Measurements from ENCODE around the gene PIK3R1. TPM values are rescaled to one million over a fixed set of nuclear protein-coding genes. Genes with fewer than 3 reads are reported as not detected.

Gene PIK3R1
- total RNA-seq, 1 experiment from 2014 or later = 18.9 TPM

DNA sequence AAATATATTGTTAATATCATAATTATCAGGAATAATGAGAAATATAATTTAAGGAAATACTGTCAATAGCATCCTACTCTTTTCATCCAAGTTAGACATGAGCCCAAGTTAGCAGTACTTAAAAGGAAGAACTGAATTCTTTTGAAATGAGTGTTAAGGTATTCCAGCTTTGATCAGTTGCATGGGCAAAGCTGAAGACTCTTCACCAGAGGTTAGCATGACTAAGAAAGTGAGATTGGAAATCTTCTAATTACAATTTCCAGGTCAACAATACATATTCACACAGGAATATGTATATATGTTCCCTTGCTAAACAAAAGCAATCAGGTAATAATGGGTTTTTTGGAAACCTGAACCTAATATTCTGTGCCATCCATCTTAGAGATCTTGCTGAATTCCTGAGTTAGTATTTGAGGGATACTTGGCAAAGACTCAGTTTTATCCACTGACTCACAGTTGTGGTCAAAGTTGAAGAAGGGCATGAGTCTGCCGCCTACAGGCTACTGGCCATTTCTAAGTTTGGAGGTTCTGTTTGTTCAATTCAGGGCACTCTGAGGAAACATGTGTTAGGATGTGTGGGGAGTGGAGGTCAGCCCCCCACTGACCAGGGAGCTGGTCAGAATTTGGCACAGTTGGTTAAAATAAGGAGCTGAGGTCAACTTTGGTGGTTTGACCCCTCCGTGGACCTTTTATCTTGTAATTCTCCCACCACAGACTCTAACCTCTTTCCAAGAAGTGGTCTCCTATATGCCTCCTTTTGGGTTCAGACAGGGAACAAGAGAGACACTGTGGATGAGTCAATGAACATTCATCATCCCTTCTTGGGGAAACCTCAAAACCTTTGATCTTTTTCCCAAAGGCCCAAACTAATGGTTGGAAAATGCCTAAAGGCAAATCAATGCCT lies 118.3 kb downstream of the PIK3R1 start:
- DNase-seq (ENCODE audit: low spot score) = no peak
- in situ Hi-C loops (cut with HindIII; ENCODE audit: low sequenced_read_pairs) = no loop called here

DNA sequence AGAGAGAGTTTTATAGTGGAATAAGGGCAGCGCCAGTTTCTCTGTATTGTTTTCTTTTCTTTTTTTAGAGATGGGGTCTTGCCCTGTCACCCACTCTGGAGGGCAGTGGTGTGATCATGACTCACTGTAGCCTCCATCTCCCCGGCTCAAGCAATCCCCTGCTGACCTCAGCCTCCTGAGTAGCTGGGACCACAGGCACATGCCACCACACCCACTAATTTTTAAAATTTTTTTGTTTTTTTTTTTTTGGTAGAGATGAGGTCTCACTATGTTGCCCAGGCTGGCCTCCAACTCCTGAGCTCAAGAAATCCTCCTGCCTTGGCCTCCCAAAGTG lies 119.0 kb downstream of the PIK3R1 start:
- no peak for DNase-seq (ENCODE audit: low spot score)
- in situ Hi-C loops (cut with HindIII; ENCODE audit: low sequenced_read_pairs) = no loop called here

DNA sequence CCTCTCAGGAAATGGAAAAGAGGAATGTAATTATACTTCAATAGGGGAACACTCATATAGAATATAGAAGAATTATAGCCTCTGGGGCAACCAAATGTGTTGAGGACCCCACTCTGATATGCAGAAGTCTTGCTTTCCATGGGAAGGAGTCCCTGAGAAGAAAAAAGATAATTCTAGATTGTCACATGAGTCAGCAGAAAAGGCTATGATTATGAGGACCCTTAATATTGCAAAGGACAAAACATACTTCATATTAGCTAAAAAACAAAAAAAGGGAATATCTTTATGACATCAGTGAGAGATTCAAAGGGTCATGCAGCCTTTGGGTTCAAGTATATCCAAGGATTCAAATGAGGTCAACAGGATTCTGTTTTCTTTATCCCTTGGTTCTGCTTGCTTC lies 119.5 kb downstream of the PIK3R1 start:
- in situ Hi-C loops (cut with HindIII; ENCODE audit: low sequenced_read_pairs) = no loop called here
- no peak for DNase-seq (ENCODE audit: low spot score)

DNA sequence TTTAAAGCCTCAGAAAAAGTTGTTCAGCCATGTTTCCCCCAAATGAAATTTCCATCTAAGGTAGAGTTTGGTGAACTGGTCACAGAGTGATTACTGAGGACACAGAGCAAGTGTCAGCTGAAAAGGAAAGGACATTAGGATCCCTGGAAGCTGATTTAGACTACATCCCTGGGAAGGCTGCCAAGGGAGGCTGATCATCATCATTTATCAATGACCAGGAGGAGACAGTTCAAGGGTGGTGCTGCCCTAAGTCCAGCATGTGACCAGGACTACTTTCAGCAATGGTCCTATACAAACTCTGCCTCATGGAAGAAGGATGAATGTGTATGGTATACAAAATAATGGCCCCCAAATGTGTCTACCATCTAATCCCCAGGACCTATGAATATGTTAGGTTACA lies 120.6 kb downstream of the PIK3R1 start:
- in situ Hi-C loops (cut with HindIII; ENCODE audit: low sequenced_read_pairs) = no loop called here
- DNase-seq (ENCODE audit: low spot score) = no peak

DNA sequence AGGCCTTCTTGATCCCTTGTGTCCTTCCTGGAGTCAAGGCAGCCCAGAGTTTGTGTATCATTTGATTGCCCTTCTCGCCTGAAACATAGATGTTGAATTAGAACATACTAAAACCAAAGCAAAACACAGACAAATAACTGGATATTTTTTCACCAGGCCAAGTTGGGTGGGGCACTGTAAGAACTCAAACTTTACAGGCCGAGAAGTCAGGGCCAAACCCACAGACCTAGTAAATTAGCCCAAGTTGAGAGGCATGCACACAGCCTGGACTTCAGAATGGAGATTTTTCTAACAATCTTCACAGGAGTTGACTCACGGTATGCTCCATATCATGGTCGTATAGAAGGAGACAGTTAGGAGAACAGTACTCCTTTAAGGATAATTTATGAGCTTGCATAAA lies 121.7 kb downstream of the PIK3R1 start:
- in situ Hi-C loops (cut with HindIII; ENCODE audit: low sequenced_read_pairs) = no loop called here
- no peak for DNase-seq (ENCODE audit: low spot score)

DNA sequence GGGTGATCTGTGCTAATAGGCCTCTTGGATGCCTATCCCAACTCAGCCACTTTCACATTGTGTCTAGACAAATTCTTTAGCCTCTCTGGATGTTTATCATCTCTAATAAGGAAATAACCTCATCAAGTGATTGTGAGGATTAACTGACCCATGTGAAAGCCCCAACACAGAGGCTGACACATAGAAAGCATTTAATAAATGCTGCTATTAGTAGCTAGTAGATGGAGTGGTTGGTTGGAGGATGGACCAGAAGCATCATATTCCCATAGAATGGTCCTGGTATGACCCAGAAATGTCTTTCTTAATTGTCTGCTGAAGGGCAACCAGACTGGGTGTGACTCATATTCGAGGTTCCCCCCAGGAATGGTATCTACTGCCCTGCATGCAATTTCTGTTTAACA lies 124.4 kb downstream of the PIK3R1 start:
- in situ Hi-C loops (cut with HindIII; ENCODE audit: low sequenced_read_pairs) = no loop called here
- no peak for DNase-seq (ENCODE audit: low spot score)

DNA sequence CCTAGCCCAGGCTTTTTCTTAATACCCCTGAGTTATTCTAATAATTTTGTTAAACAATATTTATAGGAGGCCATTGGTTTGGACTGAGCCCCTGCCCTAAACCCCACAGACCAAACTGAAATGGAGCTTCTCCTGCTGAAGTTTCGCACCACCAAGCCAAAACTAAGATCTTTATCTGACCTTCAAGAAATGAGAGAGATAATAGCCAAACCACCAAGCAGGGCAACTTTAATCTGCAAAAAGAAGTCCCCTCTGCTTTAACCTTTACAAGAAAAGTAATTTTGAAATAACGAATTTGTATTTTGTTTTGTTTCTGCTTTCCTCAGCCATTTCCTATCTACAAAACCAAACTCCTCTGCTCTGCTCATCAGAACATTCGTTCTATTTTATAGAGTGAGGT lies 125.5 kb downstream of the PIK3R1 start:
- DNase-seq (ENCODE audit: low spot score) = no peak
- in situ Hi-C loops (cut with HindIII; ENCODE audit: low sequenced_read_pairs) = no loop called here

DNA sequence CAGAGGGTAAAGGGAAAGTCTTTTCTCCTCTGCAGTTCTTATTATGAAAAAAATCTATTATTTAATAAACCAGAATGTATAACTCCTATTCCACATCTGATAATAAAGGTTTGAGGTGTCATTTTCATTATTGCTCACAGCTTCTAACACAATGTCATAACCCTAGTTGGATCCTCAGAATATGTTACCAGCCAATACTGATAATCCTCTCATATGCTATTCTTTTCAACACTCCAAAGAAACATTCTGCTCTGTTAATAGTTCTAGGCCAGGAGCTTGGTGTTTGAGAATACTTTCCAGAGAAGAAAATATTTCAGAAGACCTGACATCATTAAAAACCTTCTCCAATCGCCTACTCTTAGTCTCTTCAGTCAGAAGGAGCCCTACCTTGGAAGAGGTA lies 127.1 kb downstream of the PIK3R1 start:
- no peak for DNase-seq (ENCODE audit: low spot score)
- in situ Hi-C loops (cut with HindIII; ENCODE audit: low sequenced_read_pairs) = no loop called here

DNA sequence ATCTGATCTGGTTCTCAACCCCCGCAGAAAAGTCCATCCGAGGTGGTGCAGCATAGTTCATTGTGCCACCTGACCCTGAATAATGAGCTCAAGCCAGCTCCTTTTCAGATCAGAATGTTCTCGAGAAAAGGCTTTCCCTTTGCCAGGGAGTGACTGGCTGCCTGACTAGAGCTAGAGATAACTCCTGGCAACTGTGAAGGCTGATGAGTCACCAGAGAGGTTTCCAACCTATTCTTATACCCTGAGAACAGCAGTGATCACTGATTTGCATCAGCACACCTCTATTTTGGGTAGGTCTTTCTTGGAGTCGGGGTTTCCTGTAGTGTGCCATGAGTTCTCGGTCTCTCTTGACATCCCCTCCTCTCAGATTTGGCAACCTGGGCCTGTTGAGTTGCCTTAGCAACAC lies 127.9 kb downstream of the PIK3R1 start:
- in situ Hi-C loops (cut with HindIII; ENCODE audit: low sequenced_read_pairs) = no loop called here
- DNase-seq (ENCODE audit: low spot score) = peak; percentile 30

DNA sequence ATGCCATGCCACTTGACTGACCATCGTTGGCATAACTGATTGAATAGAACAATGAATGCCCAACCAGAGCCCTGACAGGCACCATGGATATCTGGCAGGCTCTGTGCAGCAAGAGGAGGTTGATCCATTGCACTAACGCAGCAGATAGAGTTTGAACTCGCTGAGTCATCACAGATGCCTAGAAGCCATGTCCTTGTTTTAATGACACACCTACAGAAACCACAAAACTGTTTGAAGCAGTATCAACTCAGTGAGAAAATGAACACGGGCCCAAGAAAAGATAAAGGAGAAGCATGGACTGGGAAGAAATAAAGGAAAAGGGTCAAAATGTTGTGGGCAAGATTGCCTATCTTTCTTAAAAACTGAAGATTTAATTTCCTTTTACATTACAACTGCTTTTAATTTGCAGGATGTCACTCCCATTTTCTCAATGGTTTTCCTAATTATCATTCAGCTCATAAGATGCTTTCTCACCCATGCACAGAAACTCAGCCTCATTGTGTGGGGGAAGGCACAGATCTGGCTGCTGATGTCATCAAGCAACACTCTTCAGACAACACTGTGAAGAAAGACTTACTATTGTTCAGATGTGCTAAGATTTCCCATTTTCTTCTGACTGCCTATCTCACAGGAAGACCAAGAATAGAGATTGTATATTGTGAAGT lies 129.0 kb downstream of the PIK3R1 start:
- DNase-seq (ENCODE audit: low spot score) = no peak
- in situ Hi-C loops (cut with HindIII; ENCODE audit: low sequenced_read_pairs) = no loop called here

DNA sequence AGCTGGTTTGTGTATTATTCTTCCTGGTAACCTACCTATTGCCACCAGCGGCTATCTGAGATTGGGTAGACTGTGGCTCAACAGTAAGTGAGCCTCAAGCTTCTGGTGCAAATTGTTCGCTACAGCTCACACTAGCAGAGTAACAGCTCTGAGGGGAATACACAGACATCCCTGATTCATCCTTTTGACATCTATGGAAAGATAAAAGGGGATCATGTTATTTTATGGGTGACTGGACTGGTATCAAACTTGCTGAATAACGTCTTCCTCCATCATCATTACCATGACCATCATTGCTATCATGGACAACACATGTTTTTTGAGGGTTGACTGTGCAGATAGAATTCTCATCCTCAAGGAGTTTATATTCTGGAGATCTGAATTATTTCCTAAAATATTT lies 129.6 kb downstream of the PIK3R1 start:
- no peak for DNase-seq (ENCODE audit: low spot score)
- in situ Hi-C loops (cut with HindIII; ENCODE audit: low sequenced_read_pairs) = no loop called here

DNA sequence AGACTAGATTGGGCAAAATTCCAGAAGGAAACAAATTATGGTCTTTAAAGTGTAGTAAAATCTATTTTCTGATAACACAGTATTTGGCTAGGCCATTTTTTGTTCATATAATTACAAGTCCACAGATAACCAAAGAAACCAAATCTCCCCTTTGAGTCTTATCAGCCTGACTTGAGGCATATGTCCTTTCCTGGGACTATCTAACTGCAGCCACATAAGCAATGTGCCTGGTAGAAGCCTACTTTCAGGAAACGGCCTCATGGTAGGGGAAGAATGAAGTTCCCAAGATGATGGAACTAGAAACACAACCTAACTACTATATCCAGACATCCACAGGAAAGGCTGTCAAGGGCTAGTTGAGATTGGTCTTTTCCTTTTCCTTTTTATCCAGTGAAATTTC lies 130.0 kb downstream of the PIK3R1 start:
- DNase-seq (ENCODE audit: low spot score) = no peak
- in situ Hi-C loops (cut with HindIII; ENCODE audit: low sequenced_read_pairs) = no loop called here

DNA sequence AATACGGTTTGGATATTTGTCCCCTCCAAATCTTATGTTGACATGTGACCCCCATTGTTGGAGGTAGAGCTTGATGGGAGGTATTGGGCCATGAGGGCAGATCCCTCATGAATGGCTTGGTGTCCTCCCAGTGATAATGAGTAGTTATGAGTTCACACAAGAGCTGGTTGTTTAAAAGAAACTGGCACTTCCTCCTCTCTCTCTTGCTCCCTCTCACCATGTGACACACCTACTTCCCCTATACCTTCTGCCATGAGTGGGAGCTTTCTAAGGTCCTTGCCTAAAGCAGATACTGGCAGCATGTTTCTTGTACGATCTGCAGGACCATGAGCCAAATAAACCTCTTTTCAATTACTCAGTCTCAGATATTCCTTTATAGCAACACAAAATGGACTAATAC lies 132.0 kb downstream of the PIK3R1 start:
- DNase-seq (ENCODE audit: low spot score) = no peak
- in situ Hi-C loops (cut with HindIII; ENCODE audit: low sequenced_read_pairs) = no loop called here

DNA sequence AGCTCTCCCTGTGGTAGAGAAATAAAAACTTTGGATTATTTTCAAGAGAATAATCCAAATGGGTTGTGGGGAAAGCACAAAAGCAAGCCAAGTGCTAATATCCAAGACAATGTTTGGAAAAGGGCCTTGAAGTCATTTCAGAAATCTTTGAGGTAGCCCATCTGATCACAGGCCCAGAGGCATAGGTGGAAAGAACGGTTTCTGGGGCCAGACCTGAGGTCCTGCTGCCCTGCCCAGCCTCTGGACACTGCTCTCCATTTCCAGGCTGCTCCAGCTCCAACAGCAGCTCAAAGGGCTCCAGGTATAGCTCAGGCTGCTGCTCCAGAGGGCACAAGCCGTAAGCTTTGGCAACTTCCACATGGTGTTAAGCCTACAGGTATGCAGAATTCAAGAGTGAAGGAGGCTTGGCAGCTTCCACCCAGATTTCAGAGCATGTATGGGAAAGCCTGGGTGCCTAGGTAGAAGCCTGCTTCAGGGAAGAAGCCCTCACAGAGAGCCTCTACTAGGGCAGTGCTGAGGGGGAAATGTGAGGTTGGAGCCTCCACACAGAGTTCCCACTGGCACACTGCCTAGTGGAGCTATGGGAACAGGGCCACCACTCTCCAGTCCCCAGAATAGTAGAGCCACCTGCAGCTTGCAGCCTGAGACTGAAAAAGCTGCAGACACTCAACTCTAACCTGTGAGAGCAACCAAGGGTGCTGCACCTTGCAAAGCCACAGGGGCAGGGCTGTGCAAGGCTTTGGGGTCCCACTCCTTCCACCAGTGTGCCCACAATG lies 133.1 kb downstream of the PIK3R1 start:
- in situ Hi-C loops (cut with HindIII; ENCODE audit: low sequenced_read_pairs) = no loop called here
- no peak for DNase-seq (ENCODE audit: low spot score)

DNA sequence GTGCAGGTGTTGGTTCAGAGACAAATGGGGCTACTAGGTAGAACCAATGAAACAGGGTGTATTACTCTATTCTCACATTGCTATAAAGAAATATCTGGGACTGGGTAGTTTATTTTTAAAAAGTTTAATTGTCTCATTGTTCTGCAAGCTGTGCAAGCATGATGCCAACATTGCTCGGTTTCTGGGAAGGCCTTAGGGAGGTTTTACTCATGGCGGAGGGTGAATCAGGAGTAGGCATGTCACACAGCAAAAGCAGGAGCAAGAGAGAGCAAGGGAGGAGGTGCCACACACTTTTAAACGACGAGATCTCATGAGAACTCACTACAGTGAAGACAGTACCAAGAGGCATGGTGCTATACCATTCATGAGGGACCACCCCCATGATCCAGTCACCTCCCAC lies 134.6 kb downstream of the PIK3R1 start:
- DNase-seq (ENCODE audit: low spot score) = no peak
- in situ Hi-C loops (cut with HindIII; ENCODE audit: low sequenced_read_pairs) = no loop called here
